Pancreas (tissue), 10 donors: ENCODE measurements around the gene GABBR2. TPM values are rescaled to one million over a fixed set of nuclear protein-coding genes. Genes with fewer than 3 reads are reported as not detected.

Experiments used
- ATAC-seq, 4 donors: fragments of 200-7000 bp; cut with Tn5 transposase; one replicate each; pipeline versions ENCODE4 v1.8.0 to v1.9.1; 2020; ENCODE audit warnings: mild to moderate bottlenecking in 4 of 4, moderate library complexity in 4 of 4
- DNase-seq, 6 donors: peaks; one replicate each; pipeline ENCODE4 v3.0.0-alpha.2; 2020
- FAIRE-seq: peaks from 2 replicates; lab custom pipeline; 2012; peaks lifted over from hg19 to GRCh38; lab: Jason Lieb, UNC
- H3K27ac ChIP-seq, 4 donors: fragments of 200-600 bp; sonication (generic); 1 replicate in 3 of 4; 2 replicates in 1 of 4; pipeline versions ENCODE4 v1.5.0 to v1.8.0; 2020
- H3K27me3 ChIP-seq, 4 donors: fragments of 200-600 bp; one replicate each; pipeline ENCODE4 v1.8.0; 2021
- H3K36me3 ChIP-seq, 3 donors: fragments of 200-600 bp; sonication (generic) in 1 of 3; one replicate each; pipeline versions ENCODE4 v1.5.0 to v1.8.0; 2020 to 2021
- H3K4me1 ChIP-seq, 3 donors: fragments of 200-600 bp; one replicate each; pipeline ENCODE4 v1.8.0; 2021
- H3K4me3 ChIP-seq, 4 donors: fragments of 200-600 bp; sonication (generic) in 2 of 4; one replicate each; pipeline versions ENCODE4 v1.5.0 to v1.8.0; 2020 to 2021
- H3K9me3 ChIP-seq, 4 donors: fragments of 200-600 bp; one replicate each; pipeline ENCODE4 v1.8.0; 2021
- CTCF ChIP-seq, 4 donors: fragments of 200-600 bp; sonication (generic) in 3 of 4; IDR thresholded peaks; one replicate each; pipeline versions ENCODE4 v1.5.0 to v1.8.0; 2021; ENCODE audit warnings: antibody characterized with exemption in 4 of 4
- WGBS, 2 donors: extraction: QIAGEN DNeasy Blood & Tissue Kit; methylation state at CpG; one replicate each; pipeline ENCODE4 v1.1.7; 2013; 5-methylcytosine and 5-hydroxymethylcytosine counted together
- intact Hi-C, 3 donors: fragments of 100-400 bp; cut with DNase I; formaldehyde crosslinking; loops; one replicate each; pipeline versions ENCODE4 v1.11.1 to v1.14.2; 2022
- polyA plus RNA-seq, 2 donors: library from polyadenylated mRNA; stranded (reverse); fragments of 200-250 nt; gene quantifications; one replicate each; pipeline ENCODE4 v1.2.3, GENCODE V29; 2013
- total RNA-seq, 6 donors: library from RNA; stranded (reverse); fragmentation: NEBNext Ultra II Directional in 4 of 6; extraction: Animal tissue kit (Norgen Biotek cat#: 25700) in 4 of 6; gene quantifications; one replicate each; pipeline versions ENCODE4 v1.2.1 to v1.2.4, GENCODE V29; 2021 to 2023
- donor health status: healthy with polysubstance abuse.
- donor health status: DM: no; HTN: no; CAD: no; lungs with moderate emphysema.
- donor health status: DM: no; HTN: no; CAD: no.
- donor health status: control.
- donor health status: control.
- donor health status: Bipolar disorder and iron deficiency.
- donor health status: DM: yes; HTN: yes; CAD: no.
- donor health status: DM: no; HTN: no; CAD: no.
- donor health status: DM: no; HTN: no; CAD: no.
- donor health status: DM: yes; HTN: yes; CAD: no.

GABBR2 gene
- total and polyA plus RNA-seq, 8 donors: 0.04 to 0.14 (median 0.07) TPM; not detected in 4

DNA sequence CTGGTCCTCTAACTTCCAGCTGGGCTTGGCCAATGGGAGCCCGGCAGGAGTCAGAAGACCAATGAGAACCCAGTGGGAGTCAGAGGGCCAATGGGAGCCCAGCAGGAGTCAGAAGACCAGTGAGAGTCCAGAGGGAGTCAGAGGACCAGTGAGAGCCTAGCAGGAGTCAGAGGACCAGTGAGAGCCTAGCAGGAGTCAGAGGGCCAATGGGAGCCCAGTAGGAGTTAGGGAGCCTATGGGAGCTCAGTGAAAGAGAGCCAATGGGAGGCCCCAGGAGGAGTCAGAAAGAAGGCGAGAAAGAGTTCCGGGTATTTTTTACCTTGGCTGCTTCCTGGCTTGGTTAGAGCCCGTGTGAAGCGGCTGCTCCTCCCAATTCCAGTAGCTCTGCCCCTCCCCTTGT lies 191.0 kb downstream of the GABBR2 start:
- Histone ChIP-seq H3K4me3 (no peak overlapping the region), H3K4me1 (no peaks in the 10 kb centered on the region), H3K36me3 (no peaks in the 10 kb centered on the region), H3K27me3 (no peaks in the 10 kb centered on the region), H3K27ac (no peak overlapping the region), H3K9me3 (no peaks in the 10 kb centered on the region)
- no peak for FAIRE-seq
- no peak for ATAC-seq
- no peak for TF ChIP-seq CTCF (IDR thresholded peaks at IDR 0.05)
- 86 to 89% methylated on average over 5 of the region's 5 CpGs for WGBS, 2 donors
- intact Hi-C loops: no loop called here
- DNase-seq: no peak

DNA sequence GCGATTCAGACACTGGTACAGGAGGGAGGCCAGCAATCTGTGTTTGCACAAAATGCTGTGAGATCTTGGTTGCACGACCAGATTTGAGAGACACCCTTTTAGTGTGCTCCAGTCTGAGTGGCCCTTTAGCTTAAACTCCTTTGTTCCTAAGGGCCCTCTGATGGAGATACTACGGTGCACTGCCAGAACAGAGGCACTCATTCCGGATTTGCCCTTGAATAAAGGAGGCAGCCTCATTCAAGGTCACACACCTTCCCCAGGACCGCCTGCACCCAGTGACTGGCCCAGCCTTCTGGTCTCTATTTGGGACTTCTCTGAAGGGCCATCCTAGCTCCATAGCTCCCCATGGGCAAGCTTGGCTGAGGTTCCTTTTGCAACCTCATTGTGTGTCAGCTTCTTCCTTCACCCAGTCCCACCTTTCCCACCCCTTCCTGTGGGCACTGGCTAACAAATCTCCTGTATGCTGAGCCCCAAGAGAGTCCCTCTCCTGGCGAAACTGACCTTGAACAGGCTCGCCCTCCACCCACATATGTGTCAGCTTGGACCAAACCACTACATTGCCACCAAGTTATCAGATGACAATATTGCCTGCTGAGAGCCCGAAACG lies 191.7 kb downstream of the GABBR2 start:
- DNase-seq: no peak
- H3K9me3 ChIP-seq: no peaks in the 10 kb centered on the region
- no peak for FAIRE-seq
- no peak overlapping the region for H3K4me3 ChIP-seq
- intact Hi-C loops: no loop called here
- no peak for ATAC-seq
- H3K36me3 ChIP-seq: no peaks in the 10 kb centered on the region
- no peak overlapping the region for H3K27ac ChIP-seq
- no peaks in the 10 kb centered on the region for H3K27me3 ChIP-seq
- WGBS, 2 donors: 68 to 69% methylated on average over 9 of the region's 9 CpGs
- TF ChIP-seq CTCF (IDR thresholded peaks at IDR 0.05): no peak
- H3K4me1 ChIP-seq: no peaks in the 10 kb centered on the region

GRCh38 chr9:98516205-98516896 lies 192.4 kb downstream of the GABBR2 start:
- WGBS, 2 donors: 85 to 88% methylated on average over 7 of the region's 7 CpGs

DNA sequence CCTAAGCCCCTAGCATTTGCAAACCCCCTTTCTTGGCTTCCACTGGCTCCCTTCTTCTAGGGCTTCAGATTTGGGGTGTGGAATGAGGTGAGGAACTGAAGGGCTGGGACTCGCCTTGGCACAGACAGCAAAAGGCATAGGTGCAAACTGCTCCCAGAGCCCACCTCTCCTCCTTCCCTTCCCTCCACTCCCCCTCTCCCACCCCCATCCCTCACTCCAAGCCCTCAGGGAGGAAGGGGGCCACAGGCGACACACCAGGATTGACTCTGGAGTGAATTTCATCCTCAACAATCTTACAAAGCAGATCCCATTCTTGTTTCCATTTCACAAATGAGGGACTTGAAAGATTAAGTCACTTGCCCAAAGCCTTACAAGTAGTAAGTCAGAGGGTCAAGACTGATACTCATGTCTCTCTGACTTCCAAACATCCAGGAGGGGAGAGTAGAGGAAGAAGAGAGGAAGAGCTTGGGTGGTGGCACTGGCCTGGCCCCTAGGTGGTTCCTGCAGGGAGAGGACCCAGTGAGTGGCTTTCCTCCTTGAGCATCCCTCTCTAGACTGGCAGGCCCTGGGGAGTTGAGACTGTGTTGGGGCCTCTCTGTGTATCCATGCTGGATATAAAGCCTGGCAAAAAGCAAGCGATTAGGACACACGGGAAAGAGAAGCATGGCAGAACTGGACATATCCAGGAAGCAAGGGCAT lies 193.1 kb downstream of the GABBR2 start:
- intact Hi-C loops: no loop called here
- H3K4me3 ChIP-seq: no peak overlapping the region
- 84 to 88% methylated on average over 4 of the region's 4 CpGs for WGBS, 2 donors
- DNase-seq (no peak), ATAC-seq (no peak), FAIRE-seq (no peak)
- H3K27me3 ChIP-seq: no peaks in the 10 kb centered on the region
- H3K9me3 ChIP-seq: no peaks in the 10 kb centered on the region
- H3K27ac ChIP-seq: no peak overlapping the region
- TF ChIP-seq CTCF (IDR thresholded peaks at IDR 0.05): no peak
- H3K4me1 ChIP-seq: no peaks in the 10 kb centered on the region
- H3K36me3 ChIP-seq: no peaks in the 10 kb centered on the region

More at GRCh38 chr9:98516205-98516896, 192.4 kb downstream of the GABBR2 start:
- TF ChIP-seq CTCF (IDR thresholded peaks at IDR 0.05): no peak
- DNase-seq (no peak), ATAC-seq (no peak), FAIRE-seq (no peak)
- Histone ChIP-seq H3K4me3 (no peak overlapping the region), H3K36me3 (no peaks in the 10 kb centered on the region), H3K9me3 (no peaks in the 10 kb centered on the region), H3K4me1 (no peaks in the 10 kb centered on the region), H3K27ac (no peak overlapping the region), H3K27me3 (no peaks in the 10 kb centered on the region)
- intact Hi-C loops: no loop called here
